GM03348 (cell line): Measurements from ENCODE around the gene MAP7D1.

ENCODE experiments used
- DNase-seq: peaks from one replicate; pipeline ENCODE4 v3.0.0; 2012; ENCODE audit warnings: low spot score

The MAP7D1 gene

DNA sequence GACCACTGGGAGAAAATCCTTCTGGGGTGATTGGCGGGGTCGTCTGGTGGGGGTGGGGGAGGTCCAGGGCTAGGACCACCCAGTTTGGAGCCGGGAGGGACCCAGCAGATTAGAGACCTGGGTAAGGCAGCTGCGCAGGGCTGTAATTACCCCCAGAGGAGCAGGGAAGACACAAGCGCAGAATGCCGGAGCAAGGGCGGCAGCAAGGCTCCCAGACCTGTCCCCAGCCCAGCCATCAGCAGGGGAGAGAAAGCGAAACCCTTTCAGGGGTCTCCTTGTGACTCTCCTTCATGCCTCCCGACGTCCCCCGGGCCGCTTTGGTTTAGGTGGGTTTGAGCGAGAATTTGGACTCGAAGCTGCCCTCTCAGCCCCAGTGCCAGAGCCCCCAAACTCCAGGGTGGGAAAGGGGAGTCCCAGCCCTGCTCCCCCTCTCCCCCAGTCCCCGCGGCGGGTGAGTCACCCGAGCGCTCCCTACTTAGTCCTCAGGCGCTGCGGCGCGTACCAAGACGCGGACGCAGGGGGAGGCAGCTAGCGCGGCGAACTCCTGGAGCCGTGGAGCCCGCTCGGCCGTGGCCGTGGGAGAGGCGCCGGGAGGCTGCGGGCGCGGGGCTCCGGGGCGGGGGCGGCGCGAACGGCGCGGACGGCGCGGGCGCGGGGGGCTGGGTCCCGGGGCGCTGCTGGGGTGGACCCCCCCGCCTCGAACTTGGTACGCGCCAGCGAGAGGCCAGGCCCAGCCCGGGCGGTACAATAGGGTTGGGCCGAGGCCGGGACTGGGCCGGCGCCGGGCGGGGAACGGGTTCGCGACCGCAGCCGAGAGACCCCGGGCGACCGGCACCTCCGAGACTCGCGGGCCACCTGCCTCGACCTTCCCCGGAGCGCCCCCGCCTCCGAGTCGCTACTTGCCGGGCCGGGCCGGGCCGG lies at the start of gene MAP7D1:
Gene MAP7D1 (plus strand): TSS at position 753 of the 921 bp plus-strand sequence. CDS start 258 bp downstream, outside the sequence.
- DNase-seq, result peak; percentile 94

DNA sequence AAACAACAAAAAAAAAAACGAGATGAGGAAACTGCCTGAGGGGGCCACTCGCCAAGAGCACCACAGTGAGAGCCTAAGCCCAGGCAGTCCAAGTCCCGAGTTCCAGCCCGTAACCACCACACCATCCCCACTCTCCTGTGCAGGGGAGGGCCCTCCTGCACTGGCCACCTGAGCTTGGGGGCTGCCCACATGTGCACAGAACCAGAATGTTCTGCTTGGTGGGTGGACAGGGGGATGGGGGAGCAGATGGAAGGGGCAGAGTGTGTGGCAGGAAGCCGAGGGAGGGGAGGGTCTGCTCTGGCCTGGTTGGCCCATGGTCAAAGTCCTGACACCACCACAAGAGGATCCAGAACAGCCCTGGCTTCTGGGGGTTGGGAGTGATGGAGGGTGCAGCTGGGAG lies 49.7 kb upstream of the MAP7D1 start:
- no peak for DNase-seq

DNA sequence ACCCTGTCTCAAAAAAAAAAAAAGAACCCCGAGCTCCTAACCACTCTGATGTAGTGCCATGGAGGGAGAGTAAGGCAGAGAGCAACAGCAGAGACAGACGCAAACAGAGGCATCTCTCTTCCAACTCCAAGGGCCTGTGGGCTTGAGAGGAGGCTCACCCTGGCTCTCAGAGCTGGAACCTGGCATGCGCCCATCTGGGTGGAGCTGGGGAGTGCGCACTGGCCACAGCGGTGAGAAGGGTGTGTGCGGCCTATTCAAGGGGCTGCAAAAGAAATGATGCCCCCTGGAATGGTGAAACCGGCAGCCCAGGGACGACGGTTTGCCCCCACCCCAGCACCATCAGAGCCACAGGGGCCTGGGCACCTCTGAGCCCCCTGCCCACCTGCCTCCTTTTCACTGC lies 48.6 kb upstream of the MAP7D1 start:
- no peak for DNase-seq

DNA sequence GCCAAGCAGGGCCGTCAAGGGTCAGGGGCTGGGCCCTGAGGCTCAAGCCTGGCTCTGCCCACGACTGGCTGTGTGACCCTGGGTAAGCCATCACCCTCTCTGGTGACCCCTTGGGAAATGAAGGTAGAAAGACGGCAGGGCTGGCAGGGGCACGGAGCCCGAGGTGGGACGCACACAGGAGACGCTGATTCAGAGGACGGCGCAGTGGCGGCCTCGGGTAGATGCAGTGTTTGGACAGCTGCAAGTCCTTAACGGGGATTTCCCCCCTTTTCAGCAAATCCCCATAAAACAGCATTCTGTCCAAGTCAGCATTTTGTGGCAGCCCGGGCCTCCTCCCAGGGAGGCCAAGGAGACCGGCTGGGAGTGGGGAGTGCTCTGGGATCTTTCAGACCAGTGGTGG lies 47.6 kb upstream of the MAP7D1 start:
- DNase-seq, result no peak

DNA sequence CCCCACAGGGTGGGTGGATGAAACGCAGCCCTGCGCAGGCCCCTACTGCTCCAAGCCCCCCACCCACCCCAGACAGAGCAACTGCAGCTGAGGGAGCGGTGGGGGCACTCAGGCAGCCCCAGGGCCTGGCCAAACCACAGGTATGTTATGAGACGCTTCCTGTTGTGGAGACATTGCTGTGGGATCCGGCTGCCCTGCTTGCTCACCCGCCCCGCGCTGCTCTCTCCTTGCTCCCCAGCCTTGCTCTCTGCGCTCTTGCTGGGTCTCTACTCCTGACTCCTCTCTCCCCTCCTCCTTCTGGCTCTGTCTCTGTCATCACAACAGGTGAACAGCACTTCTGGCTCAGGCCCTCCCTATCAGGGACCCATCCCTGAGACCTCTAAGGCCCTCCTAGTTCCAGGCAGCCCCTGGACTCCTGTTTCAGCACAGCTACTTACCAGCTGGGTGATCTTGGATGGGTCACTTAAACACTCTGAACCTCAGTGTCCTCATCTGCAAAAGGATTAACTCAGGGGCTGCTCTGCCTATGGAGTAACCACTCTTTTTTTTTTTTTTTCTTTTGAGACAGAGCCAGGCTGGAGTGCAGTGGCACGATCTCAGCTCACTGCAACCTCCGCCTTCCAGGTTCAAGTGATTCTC lies 46.8 kb upstream of the MAP7D1 start:
- peak; percentile 90 for DNase-seq

DNA sequence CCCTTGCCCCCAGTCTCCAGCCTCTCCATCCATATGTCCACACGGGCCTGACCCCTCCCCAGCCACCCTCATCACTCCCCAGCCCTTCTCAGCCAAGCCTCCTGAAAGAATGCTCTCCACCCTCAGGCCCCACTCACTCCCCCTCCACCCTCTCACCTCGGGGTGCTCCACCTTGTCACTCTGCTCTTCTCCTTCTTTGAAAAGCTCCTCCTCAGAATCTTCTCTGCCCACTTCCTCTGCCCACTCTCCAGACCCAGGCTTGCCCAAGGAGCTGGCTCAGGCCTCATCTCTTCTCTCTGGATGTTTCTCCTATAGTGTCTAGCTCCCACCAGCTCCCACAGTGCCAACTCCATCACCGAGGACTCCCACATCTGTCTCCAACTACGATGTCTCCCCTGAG lies 44.8 kb upstream of the MAP7D1 start:
- no peak for DNase-seq

DNA sequence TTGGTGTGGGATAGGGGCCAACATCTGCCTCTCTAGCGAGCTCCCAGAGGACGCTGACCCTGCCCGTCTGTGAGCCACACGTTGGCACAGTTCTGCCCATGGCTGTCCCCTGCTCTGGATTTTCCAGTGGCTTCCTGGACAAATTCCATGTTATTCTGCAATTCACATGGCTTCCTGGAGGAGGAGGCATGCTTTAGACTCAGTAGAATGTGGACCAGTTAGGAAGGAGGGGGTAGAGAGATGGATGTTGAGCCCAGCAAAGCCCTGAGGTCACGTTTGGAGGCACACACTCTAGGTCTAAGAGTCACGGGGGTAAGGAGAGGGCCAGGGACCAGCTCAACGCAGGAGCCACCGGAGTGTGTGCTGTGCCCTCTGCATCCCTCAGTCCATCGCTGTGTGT lies 43.1 kb upstream of the MAP7D1 start:
- DNase-seq, result no peak

DNA sequence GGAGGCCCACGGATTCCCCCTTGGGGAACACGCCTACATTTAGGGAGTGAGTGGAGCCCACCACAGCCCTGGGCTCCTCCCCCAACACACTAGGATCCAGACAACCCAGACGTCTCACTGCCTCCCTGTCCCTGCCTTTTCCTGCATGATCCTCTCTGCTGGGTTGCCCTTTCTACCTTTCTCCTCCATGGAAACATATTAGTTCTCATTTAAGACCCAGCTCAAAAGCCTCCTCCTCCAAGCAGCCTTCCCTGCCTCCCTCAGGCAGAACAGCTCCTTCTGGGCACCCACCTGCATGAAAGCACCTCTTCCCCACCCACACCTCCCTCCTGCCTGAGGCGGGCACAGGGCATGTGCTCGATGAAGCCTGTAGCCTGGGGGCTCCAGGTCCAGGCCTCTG lies 41.6 kb upstream of the MAP7D1 start:
- no peak for DNase-seq

DNA sequence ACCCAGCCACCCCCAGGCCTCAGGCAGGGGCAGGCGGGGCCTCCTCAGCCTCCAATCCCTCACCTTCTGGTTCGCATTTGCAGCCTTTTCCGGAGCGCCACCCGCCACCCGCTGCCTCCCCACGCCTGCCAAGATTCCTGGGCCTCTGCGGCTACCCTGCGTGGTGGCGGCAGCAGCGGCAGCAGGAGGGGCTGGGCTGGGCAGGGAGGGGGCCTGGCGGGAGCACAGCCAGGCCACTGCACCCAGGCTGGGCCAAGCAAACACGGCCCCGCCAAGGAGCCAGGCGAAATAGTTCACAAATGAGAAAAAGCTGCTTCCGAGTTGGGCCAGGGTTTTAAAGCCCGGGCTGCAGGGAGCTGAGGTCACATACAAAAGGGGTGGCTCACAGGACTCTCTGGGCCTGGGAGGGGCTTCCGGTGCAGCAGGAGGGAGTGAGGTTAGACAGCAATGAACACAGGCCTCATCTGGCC lies 40.7 kb upstream of the MAP7D1 start:
- peak; percentile 93 for DNase-seq

DNA sequence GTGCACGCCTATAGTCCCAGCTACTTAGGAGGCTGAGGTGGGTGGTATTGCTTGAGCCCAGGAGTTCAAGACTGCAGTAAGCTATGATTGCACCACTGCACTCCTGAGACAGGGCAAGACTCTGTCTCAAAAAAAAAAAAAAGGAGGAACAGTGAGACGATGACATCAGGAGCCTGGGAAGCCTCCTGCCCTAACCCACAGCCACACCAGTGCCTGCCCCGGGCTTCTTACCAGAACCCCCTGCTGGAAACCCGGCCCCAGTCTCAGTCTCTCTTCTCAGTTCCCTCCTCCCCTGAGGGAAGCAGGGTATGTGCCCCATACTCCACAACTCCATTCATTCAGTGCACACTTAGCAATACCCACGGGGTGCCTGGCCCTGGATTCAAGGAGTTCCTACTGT lies 40.0 kb upstream of the MAP7D1 start:
- peak; percentile 79 for DNase-seq

DNA sequence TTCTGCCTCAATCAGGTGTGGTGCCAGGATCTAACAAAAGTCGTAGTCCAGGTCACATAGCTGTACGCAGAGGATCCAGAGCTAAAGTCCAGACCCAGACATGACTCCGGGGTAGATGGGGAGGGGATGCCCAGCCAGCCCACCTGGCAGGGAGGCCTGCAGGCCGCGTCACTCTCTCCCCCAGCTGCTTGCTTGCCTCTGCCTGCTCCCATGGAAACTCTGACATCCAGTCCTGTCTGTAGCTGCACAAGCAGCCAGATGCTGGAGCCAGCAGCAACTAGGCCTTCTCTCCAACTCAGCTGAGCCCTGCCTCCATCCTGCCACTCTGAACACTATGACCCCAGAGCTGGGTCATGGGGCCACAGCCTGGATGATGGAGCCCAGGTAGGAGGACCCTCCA lies 39.1 kb upstream of the MAP7D1 start:
- no peak for DNase-seq

DNA sequence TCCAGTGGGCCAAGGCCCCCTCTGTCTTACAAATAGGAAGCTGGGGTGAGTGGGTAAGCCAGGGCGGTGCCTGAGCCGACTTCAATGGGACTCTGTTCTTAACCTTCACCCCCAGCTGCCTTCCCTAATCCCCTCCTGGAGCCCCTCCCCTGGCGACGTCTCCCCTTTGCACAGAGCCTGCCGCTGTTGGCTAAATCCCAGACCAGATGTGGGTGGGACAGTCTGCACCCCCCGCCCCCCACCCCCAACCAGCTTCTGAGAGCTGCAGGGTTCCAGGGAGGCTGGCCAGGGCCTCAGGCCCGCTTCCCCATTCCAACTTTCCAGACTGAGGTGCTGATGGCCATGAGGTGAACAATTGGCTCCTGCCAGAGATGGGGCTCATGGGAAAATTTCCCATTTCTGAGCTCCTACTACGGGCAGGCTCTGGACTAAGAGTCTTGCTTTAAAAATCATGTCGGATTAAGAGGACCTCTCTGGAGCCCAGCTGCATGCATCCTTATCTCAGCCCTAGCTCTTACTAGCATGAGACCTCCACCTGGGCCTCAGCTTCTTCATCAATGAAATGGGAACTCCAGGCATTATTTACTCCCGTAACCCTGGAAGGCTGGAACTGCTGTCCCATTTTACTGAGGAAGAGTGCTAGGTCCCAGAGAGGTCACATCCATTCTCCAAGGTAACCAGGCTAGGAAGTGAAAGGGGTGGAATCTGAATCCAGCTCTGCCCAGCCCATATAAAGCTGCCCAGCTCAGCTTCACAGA lies 37.3 kb upstream of the MAP7D1 start:
- DNase-seq, result no peak

DNA sequence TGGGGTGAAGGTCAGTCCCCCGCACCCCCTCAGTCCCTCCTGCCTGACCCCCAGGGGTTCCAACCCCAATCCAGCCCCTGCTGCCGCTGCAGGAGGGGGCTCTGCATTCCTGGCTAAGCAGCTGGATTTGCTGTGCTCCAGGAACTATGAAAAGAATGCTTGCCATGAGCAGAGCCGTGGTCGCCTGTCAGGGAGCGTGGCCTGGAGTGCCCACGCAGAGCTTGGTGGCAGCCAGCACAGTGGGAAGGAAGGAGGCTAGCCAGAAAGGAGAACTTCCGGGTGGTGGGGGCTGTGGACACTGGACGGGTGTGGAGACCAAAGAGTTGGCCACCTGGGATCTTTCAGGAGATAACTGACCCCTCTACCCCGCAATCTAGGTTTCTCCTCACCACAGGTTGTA lies 36.5 kb upstream of the MAP7D1 start:
- DNase-seq, result no peak

DNA sequence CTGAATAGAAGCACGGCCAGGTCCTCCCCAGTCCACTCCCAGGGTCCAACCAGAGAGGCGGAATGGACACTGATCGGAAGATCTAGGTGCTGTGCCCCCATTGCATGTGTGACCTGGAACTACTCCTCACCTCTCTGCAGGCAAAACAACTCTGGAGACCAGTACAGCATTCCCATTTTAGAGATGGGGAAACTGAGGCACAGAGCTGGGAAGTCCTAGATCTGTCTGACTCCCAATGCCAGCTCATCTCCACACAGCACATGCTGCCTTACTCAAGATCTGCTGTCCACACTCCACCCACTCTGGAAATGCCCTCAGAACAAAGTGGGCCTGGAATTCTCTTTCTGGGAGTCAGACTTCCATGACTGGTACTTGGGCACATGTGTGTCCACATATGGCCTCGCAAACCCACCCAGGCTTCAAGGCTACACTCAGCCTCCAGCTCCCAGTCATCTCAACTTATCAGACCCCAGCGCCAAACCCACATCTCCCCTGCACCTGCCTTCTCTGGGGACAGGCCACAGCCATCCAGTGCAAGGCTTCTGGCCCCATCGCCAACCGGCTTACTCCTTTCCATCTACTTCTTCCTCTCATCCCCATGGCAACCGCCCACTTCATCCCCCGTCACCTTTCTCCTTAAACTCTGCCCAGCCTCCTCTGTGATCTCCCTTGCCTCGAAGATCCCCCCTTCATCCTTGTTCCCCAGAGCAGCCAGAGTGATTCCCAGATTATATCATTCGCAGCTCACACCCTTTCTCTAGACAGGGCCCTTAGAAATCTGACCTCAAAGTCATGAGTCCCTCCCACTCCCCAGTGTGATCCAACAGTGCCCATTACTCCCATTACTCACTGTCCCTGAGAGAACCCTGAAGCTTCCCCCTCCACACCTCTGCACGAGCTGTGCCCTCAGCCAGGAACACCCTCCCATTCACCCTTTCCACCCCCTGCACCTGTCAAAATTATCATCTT lies 33.6 kb upstream of the MAP7D1 start:
- DNase-seq, result no peak

DNA sequence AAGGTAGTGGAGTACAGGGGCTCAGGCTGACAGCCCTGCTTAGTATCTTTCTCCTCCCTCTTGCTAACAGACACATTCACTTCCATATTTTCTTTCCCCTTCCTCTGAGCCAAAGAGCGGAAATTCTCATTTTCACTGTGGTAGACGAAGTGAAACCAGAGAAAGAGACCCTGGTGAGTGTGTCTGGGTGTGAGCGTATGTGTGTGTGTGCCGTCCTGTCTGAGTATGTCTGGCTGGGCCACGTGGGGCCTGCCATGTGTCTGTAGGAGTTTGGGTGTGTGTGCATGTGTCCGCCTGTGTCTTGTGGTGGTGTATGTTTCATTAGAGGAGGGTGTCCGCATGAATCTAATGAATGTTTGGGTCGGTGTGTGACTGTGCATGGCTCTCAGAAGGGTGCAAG lies 32.6 kb upstream of the MAP7D1 start:
- no peak for DNase-seq

DNA sequence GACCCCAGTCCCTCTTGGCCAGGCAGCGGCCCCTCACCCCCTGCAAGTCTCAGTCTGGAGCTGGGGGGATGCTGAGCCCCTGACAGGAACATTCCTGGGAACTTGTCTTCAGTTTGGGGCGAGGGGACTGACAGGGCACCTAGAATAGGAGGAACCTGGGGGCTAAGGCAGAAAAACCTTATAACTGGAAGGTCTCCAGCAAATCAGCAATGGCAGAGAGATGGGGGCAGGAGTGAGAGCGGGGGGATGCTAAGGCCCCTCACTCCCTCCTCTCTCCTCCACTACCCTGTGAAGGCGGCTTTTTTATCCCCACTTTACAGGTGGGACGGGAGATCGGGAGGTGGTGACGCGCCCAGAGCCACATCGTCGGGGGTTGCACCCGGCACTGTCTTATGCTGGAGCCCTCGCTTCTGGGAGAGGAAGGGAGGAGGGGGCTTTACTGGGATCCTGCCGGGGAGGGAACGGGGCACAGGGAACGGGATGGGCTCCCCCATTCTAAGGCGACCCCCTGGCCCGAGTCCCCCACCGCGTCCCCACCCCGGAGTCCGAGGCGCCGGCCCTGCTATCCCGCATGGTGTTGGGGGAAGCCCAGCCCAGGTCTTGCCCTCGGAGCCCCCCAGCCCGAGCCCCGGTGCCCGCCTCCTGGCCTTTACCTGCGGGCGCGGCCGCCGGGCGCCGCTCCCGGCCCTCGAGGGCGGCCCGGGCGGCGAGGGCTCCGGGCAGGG lies 31.4 kb upstream of the MAP7D1 start:
- no peak for DNase-seq

DNA sequence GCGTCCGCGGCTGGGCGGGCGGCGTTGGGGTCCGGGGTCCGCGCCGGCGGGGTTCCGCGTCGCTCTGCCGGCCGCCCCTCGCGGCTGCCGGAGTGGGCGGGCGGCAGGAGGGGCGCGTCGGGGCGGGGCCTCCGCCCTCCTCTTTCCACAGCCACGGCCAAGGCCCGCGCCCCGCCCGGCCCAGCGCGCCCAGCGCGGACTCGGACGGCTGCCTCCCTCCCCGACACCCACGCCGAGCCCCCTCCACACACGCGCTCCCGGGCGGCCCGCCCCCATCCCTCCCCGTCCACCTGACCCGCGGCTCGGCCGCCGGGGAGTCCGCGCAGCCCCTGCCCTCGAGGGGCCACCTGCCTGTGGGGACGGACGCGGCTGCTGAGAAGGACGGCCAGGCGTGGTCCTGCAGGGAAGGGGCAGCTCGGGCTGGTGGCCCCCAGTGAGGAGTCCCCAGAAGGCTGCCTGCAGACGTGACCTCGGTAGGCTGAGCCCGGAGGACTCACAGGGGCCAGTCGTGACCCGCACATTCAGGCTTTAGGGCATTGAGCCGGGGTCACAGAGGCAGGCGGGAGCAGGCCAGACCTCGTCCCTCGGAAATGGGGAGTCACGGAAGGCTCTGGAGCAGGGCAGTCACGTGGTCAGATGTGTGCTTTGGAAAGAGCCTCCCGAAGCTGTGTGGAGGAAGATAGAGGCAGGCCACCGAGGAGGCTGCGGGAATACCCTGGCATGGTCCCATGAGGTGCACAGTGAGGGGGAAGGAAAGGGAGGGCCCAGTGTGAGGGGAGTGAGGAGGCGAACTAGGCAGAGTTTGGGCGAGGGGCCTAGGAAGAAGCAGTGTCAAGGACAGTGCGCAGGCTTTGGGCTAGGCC lies 30.6 kb upstream of the MAP7D1 start, which contains the start of gene COL8A2:
Gene COL8A2 (minus strand): TSS at position 94 of the 863 bp plus-strand sequence. CDS start 24,980 bp downstream, outside the sequence.
- DNase-seq, result peak; percentile 80

DNA sequence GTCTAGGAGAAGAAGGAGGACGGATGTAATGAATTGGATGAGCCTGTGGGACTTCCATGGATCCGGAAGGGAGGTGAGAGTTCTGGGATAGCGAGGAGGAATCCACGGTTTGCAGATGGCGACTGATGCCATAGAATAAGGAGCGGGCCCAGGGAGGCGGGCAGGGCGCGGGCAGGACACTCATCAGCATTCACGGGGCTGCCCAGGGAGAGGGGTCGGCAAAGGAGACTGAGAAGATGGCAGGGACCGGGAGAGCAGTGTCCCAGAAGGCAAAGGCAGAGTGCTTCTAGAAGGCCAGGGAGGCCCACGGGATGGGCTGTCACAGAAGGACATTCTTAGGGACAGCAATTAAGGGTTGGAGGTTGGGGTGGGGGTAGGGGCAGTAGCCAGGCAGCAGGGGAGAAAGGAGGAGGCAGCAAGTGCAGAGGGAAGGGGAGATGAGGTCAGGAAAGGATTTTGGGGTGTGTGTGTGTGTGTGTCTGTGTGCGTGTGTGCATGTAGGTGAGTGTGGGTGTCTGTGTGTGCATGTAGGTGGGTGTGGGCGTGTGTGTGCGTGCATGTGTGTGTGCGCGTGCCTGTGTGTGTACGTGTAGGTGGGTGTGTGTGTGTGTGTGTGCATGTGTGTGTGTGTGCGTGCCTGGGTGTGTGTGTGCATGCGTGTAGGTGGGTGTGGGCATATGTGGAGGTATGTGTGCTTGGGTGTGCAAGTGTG lies 29.8 kb upstream of the MAP7D1 start:
- DNase-seq, result no peak
